ENCODE data around the gene COIL. TPM values are rescaled to one million over a fixed set of nuclear protein-coding genes. Genes with fewer than 3 reads are reported as not detected.

COIL gene
- total and polyA plus RNA-seq, 9 of the 15 experiments (the other 6 are each of a cell fraction or from before 2014, with no cell fraction given), result 23.9 to 41.3 (median 28.7) TPM

- Histone ChIP-seq H3K9me1 (ENCODE audit: control insufficient read depth, insufficient read depth, low read length) (peaks cover 5% of the 10 kb centered on the region), H2AFZ (ENCODE audit: low read depth, low read length) (no peak overlapping the region), H3K79me2 (ENCODE audit: control insufficient read depth, insufficient read depth, low read length) (no peaks in the 10 kb centered on the region), H3K4me1 (replicated peaks in 1 of 2; ENCODE audit: control insufficient read depth in 2 of 2, insufficient read depth in 2 of 2, low read length in 2 of 2) (peaks cover 0 to 4% of the 10 kb centered on the region in 2 experiments; a peak in 1 of 5 replicates), H3K27me3 (ENCODE audit: control insufficient read depth in 2 of 2, insufficient read depth in 2 of 2, low read length in 2 of 2) (no peaks in the 10 kb centered on the region), H3K36me3 (ENCODE audit: control insufficient read depth, insufficient read depth, low read length) (peaks cover 90% of the 10 kb centered on the region; the same call in 2 of the 3 replicates), H3K9ac (ENCODE audit: insufficient read depth in 1 of 2, low read depth in 2 of 2, low read length in 2 of 2) (no peak overlapping the region; a peak in 1 of 4 replicates), H3K27ac (ENCODE audit: extremely low read depth, low read depth, low read length) (no peak overlapping the region), H3K9me3 (replicated peaks; ENCODE audit: control insufficient read depth, insufficient read depth, low read depth, low read length) (no peaks in the 10 kb centered on the region), H3K4me2 (ENCODE audit: insufficient read depth, low read length) (no peak overlapping the region), H3K4me3 (no peak overlapping the region), H4K20me1 (replicated peaks; ENCODE audit: control insufficient read depth, insufficient read depth, low read length) (no peaks in the 10 kb centered on the region; the same call in none of the 2 replicates)
- ChIA-PET CTCF (ENCODE audit: low intra/inter-chr PET ratio) (no interaction called here), POLR2A (interaction anchor here (0.6 to 3.0 kb wide), 4 partner anchors 9 to 27 kb away, joined by 3 to 12 read pairs (median 4); no protein-coding TSS in a partner anchor)
- no peak for FAIRE-seq
- peak; percentile 39 to 67 (median 56) for DNase-seq (ENCODE audit: extremely low read depth in 1 of 4, low spot score in 3 of 4)
- intact Hi-C loops (cut with micrococcal nuclease) (no loop called here), in situ Hi-C loops (cut with MboI) (no loop called here)
- no peak for TF ChIP-seq MED1 (CRISPR knock-in tag; IDR thresholded peaks at IDR 0.05; ENCODE audit: borderline replicate concordance)
- TF ChIP-seq YBX1 (IDR thresholded peaks at IDR 0.05), result no peak
- no peak for TF ChIP-seq XRCC3 (IDR thresholded peaks at IDR 0.05)
- no peak for TF ChIP-seq U2AF2 (optimal IDR thresholded peaks at IDR 0.05; ENCODE audit: low read depth, low read length)
- peak; percentile 93 for TF ChIP-seq RFX1 (IDR thresholded peaks at IDR 0.05)
- TF ChIP-seq PRMT5 (CRISPR knock-in tag; IDR thresholded peaks at IDR 0.05), result no peak
- TF ChIP-seq RBFOX2 (IDR thresholded peaks at IDR 0.05; ENCODE audit: low read depth, low read length), result peak; percentile 40; the same call in 1 of the 2 replicates
- no TSS peak for BruUV-seq (replicated peaks)
- WGBS (ENCODE audit: insufficient coverage, low coverage, missing lambda C conversion rate), result 58% methylated on average over 9 of the region's 9 CpGs
- ATAC-seq, result peak; percentile 77
Observed at GRCh38 chr17:56898874-56899273, 62.0 kb downstream of the COIL start.
